ENCODE results near the gene TERT.
"Not testable (repeated sequence)": the region's sequence is repeated elsewhere in the genome, so short reads cannot be mapped to it uniquely, and the experiment has no call there.

Gene TERT

GRCh38 chr5:1293416-1294205 is 1.3 kb downstream of the TERT start:
- DNase-seq: no peak

- no peak for DNase-seq
Observed at GRCh38 chr5:1292846-1293415, 1.9 kb downstream of the TERT start.

- no peak for DNase-seq
Observed at GRCh38 chr5:1292139-1292538, 2.7 kb downstream of the TERT start.

- peak; percentile 64 for DNase-seq
Observed at GRCh38 chr5:1291611-1292080, 3.2 kb downstream of the TERT start.

GRCh38 chr5:1290956-1291355 is 3.9 kb downstream of the TERT start:
- DNase-seq: not testable (repeated sequence)

GRCh38 chr5:1289559-1289958 is 5.3 kb downstream of the TERT start:
- not testable (repeated sequence) for DNase-seq

GRCh38 chr5:1288439-1289335 is 6.2 kb downstream of the TERT start:
- DNase-seq: no peak

- DNase-seq: no peak
Observed at GRCh38 chr5:1285883-1286291, 9.0 kb downstream of the TERT start.

GRCh38 chr5:1285141-1285540 is 9.7 kb downstream of the TERT start:
- DNase-seq: no peak

- DNase-seq: not testable (repeated sequence)
Observed at GRCh38 chr5:1284336-1284970, 10.4 kb downstream of the TERT start.

GRCh38 chr5:1283729-1284041 is 11.2 kb downstream of the TERT start:
- not testable (repeated sequence) for DNase-seq

GRCh38 chr5:1282993-1283728 is 11.7 kb downstream of the TERT start:
- DNase-seq: not testable (repeated sequence)

- peak; percentile 77 for DNase-seq
Observed at GRCh38 chr5:1282131-1282992, 12.5 kb downstream of the TERT start.

GRCh38 chr5:1281038-1281882 is 13.6 kb downstream of the TERT start:
- no peak for DNase-seq

GRCh38 chr5:1280177-1281037 is 14.5 kb downstream of the TERT start:
- DNase-seq: no peak

- DNase-seq: no peak
Observed at GRCh38 chr5:1279443-1280151, 15.3 kb downstream of the TERT start.

GRCh38 chr5:1278656-1279442 is 16.0 kb downstream of the TERT start:
- no peak for DNase-seq

- DNase-seq: no peak
Observed at GRCh38 chr5:1278216-1278615, 16.7 kb downstream of the TERT start.

All from DMS79 treated with DMSO at 0.1 percent for 48 hours (cell line).